H1 (cell line): ENCODE measurements around the gene HSPBP1. TPM values are rescaled to one million over a fixed set of nuclear protein-coding genes. Genes with fewer than 3 reads are reported as not detected.

Experiments used
- CBX8 ChIP-seq: fragments of 300-800, 300-1000 bp; sonication (generic); IDR thresholded peaks from 2 replicates; pipeline ENCODE4 v1.7.1; 2016; ENCODE audit warnings: low read depth, low read length, borderline replicate concordance
- NANOG ChIP-seq: IDR thresholded peaks from 2 replicates; pipeline ENCODE4 v1.6.1; 2011; ENCODE audit warnings: low read length, low read depth, mild to moderate bottlenecking, inconsistent platforms; ENCODE audit not compliant: insufficient read depth, poor library complexity, severe bottlenecking
- SIN3A ChIP-seq, 2 experiments: IDR thresholded peaks in 1 of 2; conservative IDR thresholded peaks in 1 of 2; 2 replicates each; pipeline ENCODE4 v1.6.1; 2011 to 2012; ENCODE audit warnings: low read length in 2 of 2, improper control_type of control experiment in 1 of 2, low read depth in 1 of 2, mild to moderate bottlenecking in 1 of 2
- SIX5 ChIP-seq: IDR thresholded peaks from 2 replicates; pipeline ENCODE4 v1.6.1; 2011; ENCODE audit warnings: mild to moderate bottlenecking, low read depth, low read length
- SRF ChIP-seq: IDR thresholded peaks from 2 replicates; pipeline ENCODE4 v1.6.1; 2011; ENCODE audit warnings: mild to moderate bottlenecking, low read depth, low read length, moderate library complexity
- TEAD4 ChIP-seq: IDR thresholded peaks from 2 replicates; pipeline ENCODE4 v1.6.1; 2012; ENCODE audit warnings: low read depth, low read length, inconsistent platforms, mixed read lengths
- polyA plus RNA-seq, 7 experiments: library from polyadenylated mRNA; depleted of rRNA in 3 of 7; stranded (reverse) in 5 of 7; unstranded in 2 of 7; fragments of >200 nt in 5 of 7; fragments of 200-250 nt in 2 of 7; gene quantifications; 1 replicate in 5 of 7; 2 replicates in 1 of 7; 4 replicates in 1 of 7; pipeline versions ENCODE4 v1.2.1 to v1.2.3, GENCODE V29; 2011 to 2013; ENCODE audit warnings: missing spikeins in 2 of 7, mixed read lengths in 2 of 7
- total RNA-seq: library from RNA; stranded (reverse); fragmentation: NEBNext Ultra II Directional; extraction: Animal tissue kit (Norgen Biotek cat#: 25700); gene quantifications from 2 replicates; pipeline ENCODE4 v1.2.1, GENCODE V29; 2021

Gene HSPBP1
- total and polyA plus RNA-seq, 2 of the 8 experiments (the other 6 are each of a cell fraction or from before 2014, with no cell fraction given), result 63.4 to 100 TPM

- TF ChIP-seq NANOG, result no peak
- no peak for TF ChIP-seq SRF
- TF ChIP-seq SIN3A (conservative IDR thresholded peaks at IDR 0.05 in 1 of 2, IDR thresholded peaks at IDR 0.05 in 1 of 2; ENCODE audit: low read depth in 1 of 2, low read length in 2 of 2), result no peak
- TF ChIP-seq TEAD4, result no peak
- no peak for TF ChIP-seq CBX8
- TF ChIP-seq SIX5, result no peak
Observed at GRCh38 chr19:55244004-55244680, 35.8 kb downstream of the HSPBP1 start (continued).
